HepG2 (cell line): ENCODE measurements around the gene TMEM267. TPM values are rescaled to one million over a fixed set of nuclear protein-coding genes. Genes with fewer than 3 reads are reported as not detected.

Experiments
- CENPX ChIP-seq: sonication (generic); formaldehyde crosslinking; IDR thresholded peaks from 2 replicates; pipeline ENCODE4 v1.9.0; 2021; ENCODE audit warnings: mild to moderate bottlenecking, missing genetic modification reagents, moderate library complexity
- ELF3 ChIP-seq: IDR thresholded peaks from 2 replicates; pipeline ENCODE4 v1.6.1; 2016; ENCODE audit warnings: missing genetic modification reagents, missing compliant biosample characterization
- RBFOX2 ChIP-seq: fragments of 200-400 bp; formaldehyde crosslinking; IDR thresholded peaks from 2 replicates; pipeline ENCODE4 v1.6.1; 2017; ENCODE audit warnings: low read depth, mild to moderate bottlenecking, low read length
- SP1 ChIP-seq, 2 experiments: fragments of 450-650 bp in 1 of 2; sonication (generic) in 1 of 2; formaldehyde crosslinking in 1 of 2; IDR thresholded peaks; 2 replicates each; pipeline versions ENCODE4 v1.4.0 to v1.6.1; 2016 to 2020; ENCODE audit warnings: missing genetic modification reagents in 1 of 2
- STAG1 ChIP-seq: sonication (generic); formaldehyde crosslinking; IDR thresholded peaks from 2 replicates; pipeline ENCODE4 v1.4.0; 2020; ENCODE audit warnings: missing genetic modification reagents
- ZNF367 ChIP-seq: sonication (generic); formaldehyde crosslinking; IDR thresholded peaks from 2 replicates; pipeline ENCODE4 v1.4.0; 2020; ENCODE audit warnings: missing genetic modification reagents, borderline replicate concordance
- ZNF543 ChIP-seq: sonication (generic); formaldehyde crosslinking; IDR thresholded peaks from 2 replicates; pipeline ENCODE4 v1.4.0; 2020; ENCODE audit warnings: mild to moderate bottlenecking, missing genetic modification reagents
- ZNF841 ChIP-seq: sonication (generic); formaldehyde crosslinking; IDR thresholded peaks from 2 replicates; pipeline ENCODE4 v1.8.1; 2023; ENCODE audit warnings: missing genetic modification reagents, borderline replicate concordance
- polyA plus RNA-seq, 8 experiments: library from polyadenylated mRNA; depleted of rRNA in 3 of 8; stranded (reverse) in 7 of 8; unstranded in 1 of 8; fragments of >200 nt; fragmentation: Illumina TruSeq in 4 of 8; extraction: Trizol in 4 of 8; gene quantifications; 2 replicates each; pipeline versions ENCODE4 v1.2.1 to v1.2.3, GENCODE V29; 2011 to 2016; ENCODE audit warnings: low read depth in 4 of 8, missing spikeins in 1 of 8, mixed read lengths in 1 of 8; ENCODE audit not compliant: insufficient read depth in 1 of 8
- total RNA-seq, 5 experiments: library from RNA; depleted of rRNA; stranded (reverse); fragments of >200 nt; fragmentation: Illumina TruSeq; extraction: Trizol; gene quantifications; 2 replicates each; pipeline ENCODE4 v1.2.3, GENCODE V29; 2016; ENCODE audit warnings: low read depth in 1 of 5
- TF ChIP-seq, protein P1 (sequence below): sonication (generic); formaldehyde crosslinking; IDR thresholded peaks from 2 replicates; pipeline ENCODE4 v1.4.0; 2020; ENCODE audit warnings: missing genetic modification reagents
- TF ChIP-seq, protein P2 (sequence below): sonication (generic); formaldehyde crosslinking; IDR thresholded peaks from 2 replicates; pipeline ENCODE4 v1.4.0; 2020; ENCODE audit warnings: mild to moderate bottlenecking, missing genetic modification reagents
- TF ChIP-seq, protein P3 (sequence below): sonication (generic); formaldehyde crosslinking; IDR thresholded peaks from 2 replicates; pipeline ENCODE4 v1.9.0; 2022; ENCODE audit warnings: missing genetic modification reagents, mild to moderate bottlenecking, borderline replicate concordance
- TF ChIP-seq, protein P4 (sequence below): sonication (generic); formaldehyde crosslinking; IDR thresholded peaks from 2 replicates; pipeline ENCODE4 v1.4.0; 2020; ENCODE audit warnings: mild to moderate bottlenecking, missing genetic modification reagents
- TF ChIP-seq, protein P5 (sequence below): sonication (generic); formaldehyde crosslinking; IDR thresholded peaks from 2 replicates; pipeline ENCODE4 v1.5.0; 2020; ENCODE audit warnings: missing genetic modification reagents

Gene TMEM267
- total and polyA plus RNA-seq, 2 of the 13 experiments (the other 11 are each of a cell fraction or from before 2014, with no cell fraction given) = 8.9 to 12.6 TPM

DNA sequence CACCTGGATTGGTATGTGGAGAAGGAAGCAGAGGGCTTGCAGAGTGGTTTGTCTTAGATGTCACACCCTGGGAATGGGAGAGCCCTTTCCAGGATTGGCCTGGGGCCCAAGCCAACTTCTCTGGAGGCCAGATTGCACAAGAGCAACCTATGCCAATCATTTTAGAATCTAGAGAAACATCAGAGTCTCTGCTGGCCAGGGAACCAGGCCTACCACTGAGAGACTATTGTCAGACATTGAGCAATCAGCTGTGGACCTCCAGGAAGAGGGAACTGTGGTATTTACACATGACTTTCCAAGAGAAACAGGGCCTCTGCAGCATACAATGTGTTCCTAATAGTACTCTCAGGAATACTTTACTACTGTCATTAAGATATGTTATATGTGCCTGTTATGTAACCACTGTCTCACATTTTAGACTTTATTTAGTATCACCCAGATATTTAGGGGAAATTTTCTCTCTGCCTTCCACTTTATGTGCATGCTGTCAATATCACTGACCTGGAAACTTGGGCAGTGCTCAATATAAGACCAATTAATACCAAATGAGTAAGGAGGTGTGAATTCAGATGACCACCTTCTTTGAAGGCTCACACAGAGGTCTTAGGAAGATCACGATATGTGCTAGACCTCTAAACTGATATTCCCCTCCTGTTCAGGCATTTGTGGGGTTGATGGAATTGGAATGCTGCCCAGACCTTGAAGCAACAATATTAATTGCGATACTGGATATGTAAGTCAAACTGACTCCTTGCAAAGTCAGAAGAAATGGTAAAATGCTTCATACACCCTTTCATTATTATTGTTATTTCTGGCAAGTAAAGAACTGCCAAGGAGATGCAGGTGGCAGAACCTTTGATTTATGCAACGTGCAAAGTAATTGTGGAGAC, 50.9 kb downstream of the TMEM267 start (continued):
- TF ChIP-seq, protein P1, sequence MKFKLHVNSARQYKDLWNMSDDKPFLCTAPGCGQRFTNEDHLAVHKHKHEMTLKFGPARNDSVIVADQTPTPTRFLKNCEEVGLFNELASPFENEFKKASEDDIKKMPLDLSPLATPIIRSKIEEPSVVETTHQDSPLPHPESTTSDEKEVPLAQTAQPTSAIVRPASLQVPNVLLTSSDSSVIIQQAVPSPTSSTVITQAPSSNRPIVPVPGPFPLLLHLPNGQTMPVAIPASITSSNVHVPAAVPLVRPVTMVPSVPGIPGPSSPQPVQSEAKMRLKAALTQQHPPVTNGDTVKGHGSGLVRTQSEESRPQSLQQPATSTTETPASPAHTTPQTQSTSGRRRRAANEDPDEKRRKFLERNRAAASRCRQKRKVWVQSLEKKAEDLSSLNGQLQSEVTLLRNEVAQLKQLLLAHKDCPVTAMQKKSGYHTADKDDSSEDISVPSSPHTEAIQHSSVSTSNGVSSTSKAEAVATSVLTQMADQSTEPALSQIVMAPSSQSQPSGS (CRISPR knock-in tag) = peak; percentile 80
- no peak for TF ChIP-seq RBFOX2
- TF ChIP-seq, protein P2, sequence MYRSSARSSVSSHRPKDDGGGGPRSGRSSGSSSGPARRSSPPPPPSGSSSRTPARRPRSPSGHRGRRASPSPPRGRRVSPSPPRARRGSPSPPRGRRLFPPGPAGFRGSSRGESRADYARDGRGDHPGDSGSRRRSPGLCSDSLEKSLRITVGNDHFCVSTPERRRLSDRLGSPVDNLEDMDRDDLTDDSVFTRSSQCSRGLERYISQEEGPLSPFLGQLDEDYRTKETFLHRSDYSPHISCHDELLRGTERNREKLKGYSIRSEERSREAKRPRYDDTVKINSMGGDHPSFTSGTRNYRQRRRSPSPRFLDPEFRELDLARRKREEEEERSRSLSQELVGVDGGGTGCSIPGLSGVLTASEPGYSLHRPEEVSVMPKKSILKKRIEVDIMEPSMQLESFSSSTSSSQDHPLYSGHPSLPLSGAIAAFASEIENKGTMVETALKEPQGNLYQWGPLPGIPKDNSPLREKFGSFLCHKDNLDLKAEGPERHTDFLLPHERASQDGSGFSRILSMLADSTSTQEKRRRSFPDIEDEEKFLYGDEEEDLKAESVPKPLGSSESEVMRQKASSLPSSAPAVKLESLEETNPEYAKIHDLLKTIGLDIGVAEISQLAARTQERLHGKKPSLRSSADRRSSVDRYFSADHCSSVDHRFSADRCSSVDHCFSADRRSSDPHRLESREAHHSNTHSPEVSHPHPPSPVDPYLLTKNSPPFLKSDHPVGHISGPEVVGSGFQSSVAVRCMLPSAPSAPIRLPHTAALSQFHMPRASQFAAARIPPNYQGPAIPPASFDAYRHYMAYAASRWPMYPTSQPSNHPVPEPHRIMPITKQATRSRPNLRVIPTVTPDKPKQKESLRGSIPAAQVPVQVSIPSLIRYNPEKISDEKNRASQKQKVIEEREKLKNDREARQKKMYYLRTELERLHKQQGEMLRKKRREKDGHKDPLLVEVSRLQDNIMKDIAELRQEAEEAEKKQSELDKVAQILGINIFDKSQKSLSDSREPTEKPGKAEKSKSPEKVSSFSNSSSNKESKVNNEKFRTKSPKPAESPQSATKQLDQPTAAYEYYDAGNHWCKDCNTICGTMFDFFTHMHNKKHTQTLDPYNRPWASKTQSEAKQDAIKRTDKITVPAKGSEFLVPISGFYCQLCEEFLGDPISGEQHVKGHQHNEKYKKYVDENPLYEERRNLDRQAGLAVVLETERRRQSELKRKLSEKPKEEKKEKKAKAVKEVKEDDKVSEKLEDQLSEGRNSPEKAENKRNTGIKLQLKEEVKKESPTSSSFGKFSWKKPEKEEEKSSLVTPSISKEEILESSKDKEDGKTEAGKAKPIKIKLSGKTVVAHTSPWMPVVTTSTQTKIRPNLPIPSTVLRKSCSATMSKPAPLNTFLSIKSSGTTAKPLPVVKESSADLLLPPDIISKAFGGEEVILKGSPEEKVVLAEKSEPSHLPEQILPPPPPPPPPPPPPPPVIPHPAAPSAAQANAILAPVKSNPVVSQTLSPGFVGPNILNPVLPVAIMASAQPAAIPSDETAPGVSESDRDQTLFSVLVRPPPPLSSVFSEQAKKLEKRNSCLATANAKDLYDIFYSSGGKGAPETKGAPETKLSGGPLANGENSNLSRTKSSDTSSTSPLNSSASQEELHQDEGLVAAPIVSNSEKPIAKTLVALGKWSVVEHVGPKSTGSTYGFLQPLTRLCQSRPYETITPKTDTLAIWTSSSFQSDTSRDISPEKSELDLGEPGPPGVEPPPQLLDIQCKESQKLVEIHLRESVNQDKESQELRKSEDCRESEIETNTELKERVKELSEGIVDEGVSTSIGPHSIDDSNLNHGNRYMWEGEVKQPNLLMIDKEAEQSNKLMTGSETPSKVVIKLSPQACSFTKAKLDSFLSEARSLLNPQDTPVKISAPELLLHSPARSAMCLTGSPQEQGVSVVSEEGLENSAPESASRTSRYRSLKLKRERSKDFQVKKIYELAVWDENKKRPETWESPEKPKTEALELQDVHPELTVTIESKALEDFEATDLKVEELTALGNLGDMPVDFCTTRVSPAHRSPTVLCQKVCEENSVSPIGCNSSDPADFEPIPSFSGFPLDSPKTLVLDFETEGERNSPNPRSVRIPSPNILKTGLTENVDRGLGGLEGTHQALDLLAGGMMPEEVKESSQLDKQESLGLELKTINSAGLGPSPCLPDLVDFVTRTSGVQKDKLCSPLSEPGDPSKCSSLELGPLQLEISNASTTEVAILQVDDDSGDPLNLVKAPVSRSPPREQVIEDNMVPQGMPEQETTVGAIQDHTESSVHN = no peak
- TF ChIP-seq ELF3 (CRISPR knock-in tag) = peak; percentile 98
- TF ChIP-seq ZNF543 = peak; percentile 73; the same call in 1 of the 2 replicates
- TF ChIP-seq STAG1 (CRISPR knock-in tag) = peak; percentile 23; the same call in 1 of the 2 replicates
- TF ChIP-seq SP1 (IDR thresholded peaks at IDR 0.05) = no peak
- no peak for TF ChIP-seq SP1 (CRISPR knock-in tag; IDR thresholded peaks at IDR 0.05)
- TF ChIP-seq, protein P3, sequence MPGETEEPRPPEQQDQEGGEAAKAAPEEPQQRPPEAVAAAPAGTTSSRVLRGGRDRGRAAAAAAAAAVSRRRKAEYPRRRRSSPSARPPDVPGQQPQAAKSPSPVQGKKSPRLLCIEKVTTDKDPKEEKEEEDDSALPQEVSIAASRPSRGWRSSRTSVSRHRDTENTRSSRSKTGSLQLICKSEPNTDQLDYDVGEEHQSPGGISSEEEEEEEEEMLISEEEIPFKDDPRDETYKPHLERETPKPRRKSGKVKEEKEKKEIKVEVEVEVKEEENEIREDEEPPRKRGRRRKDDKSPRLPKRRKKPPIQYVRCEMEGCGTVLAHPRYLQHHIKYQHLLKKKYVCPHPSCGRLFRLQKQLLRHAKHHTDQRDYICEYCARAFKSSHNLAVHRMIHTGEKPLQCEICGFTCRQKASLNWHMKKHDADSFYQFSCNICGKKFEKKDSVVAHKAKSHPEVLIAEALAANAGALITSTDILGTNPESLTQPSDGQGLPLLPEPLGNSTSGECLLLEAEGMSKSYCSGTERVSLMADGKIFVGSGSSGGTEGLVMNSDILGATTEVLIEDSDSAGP (CRISPR knock-in tag) = no peak
- TF ChIP-seq, protein P4, sequence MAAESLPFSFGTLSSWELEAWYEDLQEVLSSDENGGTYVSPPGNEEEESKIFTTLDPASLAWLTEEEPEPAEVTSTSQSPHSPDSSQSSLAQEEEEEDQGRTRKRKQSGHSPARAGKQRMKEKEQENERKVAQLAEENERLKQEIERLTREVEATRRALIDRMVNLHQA (CRISPR knock-in tag) = no peak
- no peak for TF ChIP-seq ZNF841 (CRISPR knock-in tag)
- no peak for TF ChIP-seq ZNF367 (CRISPR knock-in tag)
- TF ChIP-seq CENPX = no peak
- TF ChIP-seq, protein P5, sequence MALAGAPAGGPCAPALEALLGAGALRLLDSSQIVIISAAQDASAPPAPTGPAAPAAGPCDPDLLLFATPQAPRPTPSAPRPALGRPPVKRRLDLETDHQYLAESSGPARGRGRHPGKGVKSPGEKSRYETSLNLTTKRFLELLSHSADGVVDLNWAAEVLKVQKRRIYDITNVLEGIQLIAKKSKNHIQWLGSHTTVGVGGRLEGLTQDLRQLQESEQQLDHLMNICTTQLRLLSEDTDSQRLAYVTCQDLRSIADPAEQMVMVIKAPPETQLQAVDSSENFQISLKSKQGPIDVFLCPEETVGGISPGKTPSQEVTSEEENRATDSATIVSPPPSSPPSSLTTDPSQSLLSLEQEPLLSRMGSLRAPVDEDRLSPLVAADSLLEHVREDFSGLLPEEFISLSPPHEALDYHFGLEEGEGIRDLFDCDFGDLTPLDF (CRISPR knock-in tag) = no peak
